Neural cell (in vitro differentiated cells): ENCODE results near the gene MTO1.
"Not testable (repeated sequence)": the region's sequence is repeated elsewhere in the genome, so short reads cannot be mapped to it uniquely, and the experiment has no call there.

Experiments
- EP300 ChIP-seq: fragments of 450-650 bp; conservative IDR thresholded peaks from 2 replicates; pipeline ENCODE4 v1.6.1; 2014; ENCODE audit warnings: antibody characterized with exemption, mild to moderate bottlenecking, moderate library complexity; ENCODE audit not compliant: poor library complexity, severe bottlenecking
- EZH2 ChIP-seq: fragments of 200-600, 300-800 bp; shearing (Covaris generic), sonication (generic); IDR thresholded peaks from 2 replicates; pipeline ENCODE4 v1.6.1; 2014; ENCODE audit warnings: antibody characterized with exemption, low read length, borderline replicate concordance, mild to moderate bottlenecking; ENCODE audit not compliant: insufficient read depth, poor library complexity, severe bottlenecking
- MXI1 ChIP-seq: fragments of 450-650 bp; conservative IDR thresholded peaks from 2 replicates; pipeline ENCODE4 v1.6.1; 2014; ENCODE audit warnings: antibody characterized with exemption, mild to moderate bottlenecking; ENCODE audit not compliant: poor library complexity, severe bottlenecking
- POLR2AphosphoS5 ChIP-seq: IDR thresholded peaks from 2 replicates; pipeline ENCODE4 v1.6.1; 2012
- RAD21 ChIP-seq: fragments of 450-650 bp; conservative IDR thresholded peaks from 2 replicates; pipeline ENCODE4 v1.6.1; 2014; ENCODE audit warnings: antibody characterized with exemption, mild to moderate bottlenecking, moderate library complexity
- TAF1 ChIP-seq: IDR thresholded peaks from 2 replicates; pipeline ENCODE4 v1.6.1; 2012; ENCODE audit warnings: low read depth
- TF ChIP-seq, protein P1 (sequence below): fragments of 450-650 bp; IDR thresholded peaks from 2 replicates; pipeline ENCODE4 v1.5.1; 2014; ENCODE audit warnings: antibody characterized with exemption, mild to moderate bottlenecking, moderate library complexity; ENCODE audit not compliant: poor library complexity, severe bottlenecking

DNA sequence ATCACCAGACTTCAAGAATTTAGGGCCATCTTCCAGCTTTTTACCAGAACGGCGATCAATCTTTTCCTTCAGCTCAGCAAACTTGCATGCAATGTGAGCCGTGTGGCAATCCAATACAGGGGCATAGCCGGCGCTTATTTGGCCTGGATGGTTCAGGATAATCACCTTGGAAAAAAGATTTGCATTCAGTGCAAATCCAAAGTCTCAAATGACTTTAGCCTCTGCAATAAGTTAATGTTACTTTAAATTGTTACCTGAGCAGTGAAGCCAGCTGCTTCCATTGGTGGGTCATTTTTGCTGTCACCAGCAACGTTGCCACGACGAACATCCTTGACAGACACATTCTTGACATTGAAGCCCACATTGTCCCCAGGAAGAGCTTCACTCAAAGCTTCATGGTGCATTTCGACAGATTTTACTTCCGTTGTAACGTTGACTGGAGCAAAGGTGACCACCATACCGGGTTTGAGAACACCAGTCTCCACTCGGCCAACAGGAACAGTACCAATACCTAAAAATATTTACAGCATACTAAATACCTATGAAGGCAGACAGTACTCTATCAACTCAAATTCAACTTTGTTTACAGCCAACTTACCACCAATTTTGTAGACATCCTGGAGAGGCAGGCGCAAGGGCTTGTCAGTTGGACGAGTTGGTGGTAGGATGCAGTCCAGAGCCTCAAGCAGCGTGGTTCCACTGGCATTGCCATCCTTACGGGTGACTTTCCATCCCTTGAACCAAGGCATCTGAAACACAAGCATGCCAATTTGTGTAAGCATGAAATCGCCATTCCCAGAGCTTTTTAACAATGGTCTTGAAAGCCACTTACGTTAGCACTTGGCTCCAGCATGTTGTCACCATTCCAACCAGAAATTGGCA lies 56.8 kb downstream of the MTO1 start:
- TF ChIP-seq, protein P1, sequence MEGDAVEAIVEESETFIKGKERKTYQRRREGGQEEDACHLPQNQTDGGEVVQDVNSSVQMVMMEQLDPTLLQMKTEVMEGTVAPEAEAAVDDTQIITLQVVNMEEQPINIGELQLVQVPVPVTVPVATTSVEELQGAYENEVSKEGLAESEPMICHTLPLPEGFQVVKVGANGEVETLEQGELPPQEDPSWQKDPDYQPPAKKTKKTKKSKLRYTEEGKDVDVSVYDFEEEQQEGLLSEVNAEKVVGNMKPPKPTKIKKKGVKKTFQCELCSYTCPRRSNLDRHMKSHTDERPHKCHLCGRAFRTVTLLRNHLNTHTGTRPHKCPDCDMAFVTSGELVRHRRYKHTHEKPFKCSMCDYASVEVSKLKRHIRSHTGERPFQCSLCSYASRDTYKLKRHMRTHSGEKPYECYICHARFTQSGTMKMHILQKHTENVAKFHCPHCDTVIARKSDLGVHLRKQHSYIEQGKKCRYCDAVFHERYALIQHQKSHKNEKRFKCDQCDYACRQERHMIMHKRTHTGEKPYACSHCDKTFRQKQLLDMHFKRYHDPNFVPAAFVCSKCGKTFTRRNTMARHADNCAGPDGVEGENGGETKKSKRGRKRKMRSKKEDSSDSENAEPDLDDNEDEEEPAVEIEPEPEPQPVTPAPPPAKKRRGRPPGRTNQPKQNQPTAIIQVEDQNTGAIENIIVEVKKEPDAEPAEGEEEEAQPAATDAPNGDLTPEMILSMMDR: not testable (repeated sequence)
- not testable (repeated sequence) for TF ChIP-seq MXI1, POLR2AphosphoS5, EZH2, EP300, TAF1, RAD21
